Stimulated activated CD4-positive, alpha-beta T cell treated with anti-CD3 and anti-CD28 coated beads, Interleukin-1b, Interleukin-23, amount 100 ng/mL, for 24 hours (primary cell): Measurements from ENCODE around the gene UQCC5.

Source experiments
- DNase-seq, 4 experiments: peaks; one replicate each; pipeline ENCODE4 v3.0.0-alpha.2; 2020; ENCODE audit warnings: low read depth in 4 of 4, low spot score in 1 of 4

Gene UQCC5, protein sequence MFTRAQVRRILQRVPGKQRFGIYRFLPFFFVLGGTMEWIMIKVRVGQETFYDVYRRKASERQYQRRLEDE

DNA sequence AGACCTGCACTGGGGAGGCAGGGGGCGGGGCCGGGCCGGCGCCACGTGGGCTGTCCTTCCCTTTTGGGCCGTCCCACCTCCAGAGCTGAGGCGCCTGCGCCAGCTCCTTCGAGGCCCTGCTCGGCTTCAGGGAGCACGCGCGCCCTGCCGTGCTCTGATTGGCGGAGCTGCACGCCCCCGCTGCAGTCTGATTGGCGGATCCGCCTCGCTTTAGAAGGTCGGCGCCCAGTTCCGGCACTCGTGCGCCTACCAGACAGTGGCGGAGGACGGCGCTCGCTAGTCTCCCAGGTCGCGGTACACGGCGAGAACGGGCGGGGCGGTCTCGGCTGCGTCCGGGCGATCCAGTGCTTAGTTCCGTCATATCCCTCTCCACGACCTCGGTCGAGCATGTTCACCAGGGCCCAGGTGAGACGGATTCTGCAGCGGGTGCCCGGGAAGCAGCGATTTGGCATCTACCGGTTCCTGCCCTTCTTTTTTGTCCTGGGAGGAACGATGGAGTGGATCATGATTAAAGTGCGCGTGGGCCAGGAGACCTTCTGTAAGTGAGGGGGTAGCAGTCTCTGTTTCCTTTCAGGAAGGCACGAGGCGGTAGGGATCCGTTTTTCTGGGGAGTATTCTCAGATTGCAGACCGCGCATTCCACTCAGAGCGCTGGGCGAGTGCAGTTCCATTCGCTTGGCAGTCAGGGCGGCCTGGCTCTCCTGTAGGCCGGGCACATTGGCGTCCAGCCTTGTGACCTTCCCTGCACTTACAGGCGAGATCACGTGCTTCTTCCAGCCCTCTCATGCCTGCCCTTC lies at the start of gene UQCC5:
Gene UQCC5 (plus strand): TSS at position 237 of the 796 bp plus-strand sequence. CDS start 151 bp downstream, at position 388.
- DNase-seq = peak; percentile 87 to 97 (median 93)

DNA sequence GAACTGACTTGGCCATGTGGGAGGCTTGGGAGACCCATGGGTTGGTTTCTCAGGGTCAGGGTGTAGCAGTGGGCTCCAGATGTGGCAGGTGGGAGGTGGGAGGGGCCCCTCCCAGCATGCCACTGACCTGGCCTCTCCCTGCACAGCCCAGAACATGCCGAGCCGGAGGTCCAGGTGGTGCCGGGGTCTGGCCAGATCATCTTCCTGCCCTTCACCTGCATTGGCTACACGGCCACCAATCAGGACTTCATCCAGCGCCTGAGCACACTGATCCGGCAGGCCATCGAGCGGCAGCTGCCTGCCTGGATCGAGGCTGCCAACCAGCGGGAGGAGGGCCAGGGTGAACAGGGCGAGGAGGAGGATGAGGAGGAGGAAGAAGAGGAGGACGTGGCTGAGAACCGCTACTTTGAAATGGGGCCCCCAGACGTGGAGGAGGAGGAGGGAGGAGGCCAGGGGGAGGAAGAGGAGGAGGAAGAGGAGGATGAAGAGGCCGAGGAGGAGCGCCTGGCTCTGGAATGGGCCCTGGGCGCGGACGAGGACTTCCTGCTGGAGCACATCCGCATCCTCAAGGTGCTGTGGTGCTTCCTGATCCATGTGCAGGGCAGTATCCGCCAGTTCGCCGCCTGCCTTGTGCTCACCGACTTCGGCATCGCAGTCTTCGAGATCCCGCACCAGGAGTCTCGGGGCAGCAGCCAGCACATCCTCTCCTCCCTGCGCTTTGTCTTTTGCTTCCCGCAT lies 49.2 kb upstream of the UQCC5 start:
- DNase-seq = no peak

DNA sequence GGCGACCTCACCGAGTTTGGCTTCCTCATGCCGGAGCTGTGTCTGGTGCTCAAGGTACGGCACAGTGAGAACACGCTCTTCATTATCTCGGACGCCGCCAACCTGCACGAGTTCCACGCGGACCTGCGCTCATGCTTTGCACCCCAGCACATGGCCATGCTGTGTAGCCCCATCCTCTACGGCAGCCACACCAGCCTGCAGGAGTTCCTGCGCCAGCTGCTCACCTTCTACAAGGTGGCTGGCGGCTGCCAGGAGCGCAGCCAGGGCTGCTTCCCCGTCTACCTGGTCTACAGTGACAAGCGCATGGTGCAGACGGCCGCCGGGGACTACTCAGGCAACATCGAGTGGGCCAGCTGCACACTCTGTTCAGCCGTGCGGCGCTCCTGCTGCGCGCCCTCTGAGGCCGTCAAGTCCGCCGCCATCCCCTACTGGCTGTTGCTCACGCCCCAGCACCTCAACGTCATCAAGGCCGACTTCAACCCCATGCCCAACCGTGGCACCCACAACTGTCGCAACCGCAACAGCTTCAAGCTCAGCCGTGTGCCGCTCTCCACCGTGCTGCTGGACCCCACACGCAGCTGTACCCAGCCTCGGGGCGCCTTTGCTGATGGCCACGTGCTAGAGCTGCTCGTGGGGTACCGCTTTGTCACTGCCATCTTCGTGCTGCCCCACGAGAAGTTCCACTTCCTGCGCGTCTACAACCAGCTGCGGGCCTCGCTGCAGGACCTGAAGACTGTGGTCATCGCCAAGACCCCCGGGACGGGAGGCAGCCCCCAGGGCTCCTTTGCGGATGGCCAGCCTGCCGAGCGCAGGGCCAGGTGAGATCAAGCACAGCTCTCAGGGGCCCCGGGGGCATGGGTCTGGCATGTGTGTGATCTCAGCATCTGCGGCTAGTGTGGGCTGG lies 48.4 kb upstream of the UQCC5 start:
- DNase-seq = no peak

DNA sequence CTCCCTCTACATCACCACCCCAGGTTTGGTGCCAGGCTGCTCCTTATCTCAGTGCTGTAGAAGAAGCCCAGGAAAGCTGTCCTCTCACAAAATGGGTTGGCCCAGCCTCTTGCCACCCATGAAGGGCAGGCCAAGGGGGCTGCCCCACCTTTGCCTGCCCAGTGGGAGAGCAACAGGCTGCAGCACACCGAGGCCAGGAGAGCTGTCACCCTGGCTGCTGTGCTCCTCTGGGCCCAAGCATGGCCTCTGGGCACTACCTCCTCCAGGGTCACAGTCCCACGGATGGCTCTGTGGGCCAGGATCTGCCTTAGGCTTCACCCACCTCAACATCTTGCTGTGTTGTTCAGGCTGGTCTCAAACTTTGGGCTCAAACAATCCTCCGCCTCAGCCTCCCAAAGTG lies 47.7 kb upstream of the UQCC5 start:
- no peak for DNase-seq

DNA sequence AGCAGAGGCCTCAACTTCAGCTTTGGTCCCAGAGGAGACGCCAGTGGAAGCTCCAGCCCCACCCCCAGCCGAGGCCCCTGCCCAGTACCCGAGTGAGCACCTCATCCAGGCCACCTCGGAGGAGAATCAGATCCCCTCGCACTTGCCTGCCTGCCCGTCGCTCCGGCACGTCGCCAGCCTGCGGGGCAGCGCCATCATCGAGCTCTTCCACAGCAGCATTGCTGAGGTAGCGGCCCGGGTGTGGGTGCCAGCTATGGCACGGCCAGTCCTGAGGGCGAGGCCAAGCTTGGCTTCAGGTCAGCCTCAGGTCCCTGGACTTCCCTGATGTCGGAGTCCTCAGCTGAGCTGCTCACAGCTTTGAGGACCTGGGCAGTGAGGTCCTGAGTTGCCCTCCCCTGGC lies 47.0 kb upstream of the UQCC5 start:
- DNase-seq = no peak

DNA sequence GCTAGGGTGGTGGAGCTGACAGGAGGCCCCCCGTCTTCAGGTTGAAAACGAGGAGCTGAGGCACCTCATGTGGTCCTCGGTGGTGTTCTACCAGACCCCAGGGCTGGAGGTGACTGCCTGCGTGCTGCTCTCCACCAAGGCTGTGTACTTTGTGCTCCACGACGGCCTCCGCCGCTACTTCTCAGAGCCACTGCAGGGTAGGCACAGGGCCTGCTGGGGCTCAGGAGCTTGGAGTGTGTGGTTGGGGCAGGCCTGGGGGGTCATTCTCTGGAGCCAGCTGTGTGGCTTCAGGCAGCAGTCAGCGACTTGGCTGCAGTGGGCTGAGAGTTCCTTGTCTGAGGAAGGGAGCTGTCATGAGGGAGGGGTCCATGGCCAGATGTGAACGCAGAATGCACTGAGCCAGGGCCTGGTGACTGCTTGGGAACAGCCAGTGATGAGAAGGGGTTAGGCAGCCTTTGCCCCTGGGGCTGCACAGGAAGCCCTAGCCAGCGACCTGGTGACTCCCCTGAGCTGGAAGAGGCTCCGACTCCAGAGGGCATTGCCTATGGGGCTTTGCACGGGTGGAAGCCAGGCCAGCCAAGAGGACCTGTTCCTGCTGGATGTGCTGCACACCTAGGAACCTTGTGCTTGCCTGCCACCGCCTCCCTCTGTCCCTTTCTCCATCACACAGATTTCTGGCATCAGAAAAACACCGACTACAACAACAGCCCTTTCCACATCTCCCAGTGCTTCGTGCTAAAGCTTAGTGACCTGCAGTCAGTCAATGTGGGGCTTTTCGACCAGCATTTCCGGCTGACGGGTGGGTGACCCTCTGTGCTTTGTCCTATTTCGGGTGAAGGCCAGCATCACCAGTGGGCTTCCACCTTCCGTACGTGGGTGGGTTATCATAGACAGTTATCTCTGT lies 46.1 kb upstream of the UQCC5 start:
- DNase-seq = no peak

DNA sequence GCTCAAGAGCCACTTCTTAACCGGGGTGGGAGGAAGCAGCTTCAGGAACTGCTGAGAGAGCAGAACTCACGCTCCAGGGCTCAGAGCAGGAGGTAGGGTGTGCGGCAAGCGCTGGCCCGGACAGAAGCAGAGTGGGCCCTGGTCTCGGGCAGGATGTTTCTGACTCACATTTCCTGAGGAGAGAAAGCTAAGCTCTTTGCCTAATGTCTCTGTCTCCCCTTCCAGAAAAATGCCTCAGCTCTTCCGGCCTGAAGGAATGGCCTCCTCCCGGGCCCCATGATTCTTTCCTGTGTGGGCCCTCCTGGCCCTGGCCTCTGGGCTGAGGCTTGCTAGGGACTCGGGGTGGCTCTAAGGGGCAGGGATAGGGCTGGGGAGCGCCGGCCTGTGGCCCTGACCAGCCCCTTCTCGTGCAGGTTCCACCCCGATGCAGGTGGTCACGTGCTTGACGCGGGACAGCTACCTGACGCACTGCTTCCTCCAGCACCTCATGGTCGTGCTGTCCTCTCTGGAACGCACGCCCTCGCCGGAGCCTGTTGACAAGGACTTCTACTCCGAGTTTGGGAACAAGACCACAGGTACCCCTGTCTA lies 45.4 kb upstream of the UQCC5 start:
- DNase-seq = no peak

DNA sequence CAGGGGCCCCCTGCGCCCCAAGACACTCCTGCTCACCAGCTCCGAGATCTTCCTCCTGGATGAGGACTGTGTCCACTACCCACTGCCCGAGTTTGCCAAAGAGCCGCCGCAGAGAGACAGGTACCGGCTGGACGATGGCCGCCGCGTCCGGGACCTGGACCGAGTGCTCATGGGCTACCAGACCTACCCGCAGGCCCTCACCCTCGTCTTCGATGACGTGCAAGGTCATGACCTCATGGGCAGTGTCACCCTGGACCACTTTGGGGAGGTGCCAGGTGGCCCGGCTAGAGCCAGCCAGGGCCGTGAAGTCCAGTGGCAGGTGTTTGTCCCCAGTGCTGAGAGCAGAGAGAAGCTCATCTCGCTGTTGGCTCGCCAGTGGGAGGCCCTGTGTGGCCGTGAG lies 44.3 kb upstream of the UQCC5 start:
- DNase-seq = no peak

DNA sequence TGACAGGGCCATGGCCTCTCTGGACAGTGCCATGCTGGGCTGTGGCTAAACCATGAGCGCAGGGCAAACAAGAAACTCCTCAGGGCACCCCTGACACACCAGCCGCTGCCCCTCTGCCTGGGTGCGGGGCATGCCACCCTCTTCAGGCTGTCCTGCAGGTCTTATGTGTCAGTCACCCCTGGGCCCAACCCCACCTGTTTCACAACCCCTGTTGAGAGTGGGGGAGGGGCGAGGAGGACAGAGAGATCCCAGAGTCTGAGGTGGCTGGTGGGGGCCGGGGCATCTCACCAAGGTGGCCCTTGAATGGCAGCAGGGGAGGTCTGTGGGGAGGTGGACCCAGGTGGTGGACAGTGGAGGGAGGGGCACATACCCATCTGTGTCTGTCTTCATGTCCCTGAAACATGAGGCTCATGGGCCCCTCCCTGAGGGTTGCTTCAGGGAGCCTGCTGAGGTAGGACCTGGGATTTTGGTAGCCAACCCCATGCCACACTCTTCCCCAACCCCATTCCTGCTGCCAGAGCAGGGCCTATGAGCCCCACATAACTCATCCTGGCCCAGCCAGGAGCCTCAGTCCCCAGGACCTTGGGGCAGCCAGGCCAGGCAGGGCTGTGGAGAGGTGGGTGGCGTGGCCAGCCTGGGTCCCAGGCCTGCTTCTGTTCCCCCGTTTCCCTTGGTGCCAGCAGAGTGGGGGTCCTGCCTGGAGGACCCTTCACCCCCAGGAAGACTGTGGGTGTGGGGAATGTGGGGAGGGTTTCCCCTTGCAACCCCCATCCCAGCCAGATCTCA lies 43.0 kb upstream of the UQCC5 start:
- no peak for DNase-seq

DNA sequence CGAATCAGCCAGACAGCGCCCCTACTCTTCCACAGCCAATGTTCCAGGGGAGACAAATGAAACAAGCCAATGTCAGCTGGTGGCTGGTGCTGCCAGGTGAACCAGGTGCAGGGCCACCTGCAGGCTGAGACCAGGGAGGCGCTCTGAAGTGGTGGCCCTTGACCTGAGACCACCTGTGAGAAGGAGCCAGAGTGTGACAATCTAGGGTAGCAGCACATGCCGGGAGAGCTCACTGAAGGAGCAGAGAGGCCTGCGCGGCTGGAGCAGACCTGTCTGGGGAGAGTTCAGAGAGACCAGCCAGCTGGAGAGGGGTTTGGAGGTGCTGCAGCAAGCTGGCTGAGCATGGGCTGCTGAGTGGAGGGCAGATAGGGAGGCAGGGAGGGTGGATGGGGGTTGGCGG lies 42.0 kb upstream of the UQCC5 start:
- no peak for DNase-seq

DNA sequence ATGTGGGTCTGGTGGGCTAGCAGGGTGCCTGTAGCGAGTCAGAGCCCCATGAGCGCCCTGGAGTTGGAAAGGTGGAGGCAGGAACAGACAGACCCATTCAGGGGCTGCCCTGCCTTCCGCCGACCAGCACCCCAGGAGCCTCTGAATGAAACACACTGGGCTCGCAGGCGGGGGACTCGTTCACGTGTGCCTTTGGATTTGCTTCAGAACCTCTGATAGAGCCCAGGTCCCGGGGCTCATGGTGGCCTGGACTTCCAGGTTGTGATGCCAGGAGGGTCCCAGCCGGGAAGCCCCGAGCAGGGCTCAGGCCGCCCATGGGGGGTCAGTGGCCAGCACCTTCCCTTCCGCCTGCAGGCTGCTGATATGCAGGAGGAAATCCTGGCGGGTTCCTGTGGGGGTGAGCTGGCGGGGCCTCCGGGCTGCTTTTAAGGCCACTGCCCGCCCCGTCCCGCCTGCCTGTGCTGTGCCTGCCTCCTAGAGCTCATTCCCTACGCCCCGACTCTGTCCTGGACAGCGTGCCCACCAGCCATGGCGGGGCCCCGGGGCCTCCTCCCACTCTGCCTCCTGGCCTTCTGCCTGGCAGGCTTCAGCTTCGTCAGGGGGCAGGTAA lies 41.4 kb upstream of the UQCC5 start, which contains the start of gene STAB1:
Gene STAB1 (plus strand): TSS at position 453 of the 610 bp plus-strand sequence. CDS start 76 bp downstream, at position 529.
- DNase-seq = no peak

DNA sequence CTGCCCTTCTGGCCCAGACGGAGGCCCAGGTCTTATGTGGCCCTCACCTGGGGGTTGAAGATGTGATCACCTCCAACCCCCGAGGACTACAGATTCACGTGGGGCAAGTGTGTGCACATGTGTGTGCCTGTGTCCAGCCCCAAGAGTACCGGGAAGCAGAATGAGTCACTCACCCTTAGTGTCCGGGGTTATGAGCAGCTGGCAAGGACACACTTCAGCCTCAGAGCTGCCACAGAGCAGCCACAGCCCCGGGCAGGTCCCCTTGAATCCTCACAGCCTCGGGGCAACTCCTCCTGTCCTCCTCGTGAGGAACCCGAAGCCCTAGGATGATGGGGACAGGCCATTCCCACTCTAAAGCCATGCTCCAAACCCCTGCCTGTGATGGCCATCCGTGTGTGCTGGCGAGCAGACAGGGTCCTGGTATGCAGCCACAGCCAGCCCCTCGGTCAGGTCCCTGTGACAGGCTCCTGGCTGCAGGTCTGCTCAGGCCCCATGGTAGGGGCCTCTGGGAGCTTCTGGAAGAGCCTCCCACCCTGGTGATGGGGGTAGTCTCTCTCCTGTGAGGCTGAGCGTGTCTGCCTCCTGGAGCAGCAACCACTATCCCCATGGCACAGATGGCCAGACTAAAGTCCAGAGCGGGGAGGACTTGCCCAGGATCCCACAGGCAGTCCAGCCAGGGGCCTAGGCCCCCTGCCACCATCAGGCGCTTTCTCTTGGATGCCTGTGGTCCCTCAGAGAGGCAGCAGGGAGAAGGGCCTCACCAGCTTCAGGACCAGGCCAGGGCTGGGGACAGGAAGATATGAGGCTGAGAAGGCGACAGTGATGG lies 40.4 kb upstream of the UQCC5 start:
- DNase-seq = no peak

DNA sequence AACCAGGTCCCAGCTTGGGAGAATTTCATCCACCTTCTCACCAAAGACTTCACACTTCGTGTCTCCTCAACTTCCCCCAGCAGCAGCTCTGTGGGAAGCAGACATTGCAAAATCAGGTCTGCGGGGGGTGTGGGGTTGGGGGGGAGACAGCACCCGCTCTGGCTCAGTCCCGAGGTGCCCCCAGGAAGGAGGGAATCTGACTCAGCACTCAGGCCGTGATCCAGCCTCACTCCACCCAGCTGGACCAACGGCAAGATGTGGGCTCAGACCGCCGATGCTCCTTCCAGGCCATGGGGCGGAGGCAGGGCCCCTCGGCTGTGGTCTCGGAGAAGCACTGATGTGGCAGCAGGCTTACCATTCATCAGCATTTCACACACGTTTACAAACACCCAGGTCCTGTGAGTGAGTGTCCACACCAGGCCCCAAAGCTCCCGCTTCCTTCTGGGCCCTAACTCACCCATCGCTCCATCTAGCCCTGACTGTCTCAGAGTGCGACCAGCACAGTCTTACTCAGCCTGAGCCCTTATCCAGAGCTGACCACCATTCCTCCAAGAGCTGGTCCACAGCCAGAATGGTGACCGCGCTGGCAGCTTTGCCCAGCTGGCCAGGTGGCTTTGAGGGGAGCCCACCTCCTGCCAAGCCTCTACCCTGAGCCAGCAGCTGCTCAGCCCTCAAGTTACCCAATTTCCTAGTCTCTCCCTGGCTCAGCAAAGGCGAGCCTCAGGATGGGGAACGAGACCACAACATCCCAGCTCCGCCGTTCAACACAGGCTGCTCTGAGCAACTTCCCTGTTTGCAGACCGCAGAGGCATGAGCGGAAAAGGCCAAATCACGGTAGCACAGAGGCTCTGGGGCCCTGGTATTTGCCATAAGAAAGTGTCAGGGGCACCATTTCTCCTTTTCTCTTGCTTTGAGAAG lies 38.0 kb upstream of the UQCC5 start:
- DNase-seq = no peak

DNA sequence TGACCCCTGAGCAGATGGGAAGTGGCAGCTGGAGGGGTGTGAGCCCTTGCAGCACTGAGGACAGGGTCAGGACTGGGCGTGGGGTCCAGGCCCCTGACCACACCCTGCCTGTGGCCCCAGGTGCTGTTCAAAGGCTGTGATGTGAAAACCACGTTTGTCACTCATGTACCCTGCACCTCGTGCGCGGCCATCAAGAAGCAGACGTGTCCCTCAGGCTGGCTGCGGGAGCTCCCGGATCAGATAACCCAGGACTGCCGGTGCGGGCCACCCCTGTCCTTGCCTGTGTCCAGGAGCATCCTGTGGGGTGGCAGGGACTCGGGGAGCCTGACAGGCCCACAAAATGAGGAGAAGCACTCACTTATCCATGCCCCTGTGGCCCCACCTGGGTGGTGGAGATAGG lies 35.4 kb upstream of the UQCC5 start:
- no peak for DNase-seq

DNA sequence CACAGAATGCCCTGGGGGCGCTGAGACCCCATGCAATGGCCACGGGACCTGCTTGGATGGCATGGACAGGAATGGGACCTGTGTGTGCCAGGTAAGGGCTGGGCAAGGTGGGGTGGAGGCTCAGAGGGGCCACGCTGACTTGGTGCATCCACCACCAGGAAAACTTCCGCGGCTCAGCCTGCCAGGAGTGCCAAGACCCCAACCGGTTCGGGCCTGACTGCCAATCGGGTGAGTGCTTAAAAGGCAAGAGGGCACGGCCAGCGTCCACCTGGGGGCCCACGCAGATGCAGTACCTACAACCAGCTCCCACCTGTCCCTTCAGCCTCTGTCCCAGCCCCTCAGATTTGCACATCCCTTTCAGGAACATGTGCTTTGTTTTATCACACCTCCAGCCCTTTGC lies 34.4 kb upstream of the UQCC5 start:
- DNase-seq = no peak

DNA sequence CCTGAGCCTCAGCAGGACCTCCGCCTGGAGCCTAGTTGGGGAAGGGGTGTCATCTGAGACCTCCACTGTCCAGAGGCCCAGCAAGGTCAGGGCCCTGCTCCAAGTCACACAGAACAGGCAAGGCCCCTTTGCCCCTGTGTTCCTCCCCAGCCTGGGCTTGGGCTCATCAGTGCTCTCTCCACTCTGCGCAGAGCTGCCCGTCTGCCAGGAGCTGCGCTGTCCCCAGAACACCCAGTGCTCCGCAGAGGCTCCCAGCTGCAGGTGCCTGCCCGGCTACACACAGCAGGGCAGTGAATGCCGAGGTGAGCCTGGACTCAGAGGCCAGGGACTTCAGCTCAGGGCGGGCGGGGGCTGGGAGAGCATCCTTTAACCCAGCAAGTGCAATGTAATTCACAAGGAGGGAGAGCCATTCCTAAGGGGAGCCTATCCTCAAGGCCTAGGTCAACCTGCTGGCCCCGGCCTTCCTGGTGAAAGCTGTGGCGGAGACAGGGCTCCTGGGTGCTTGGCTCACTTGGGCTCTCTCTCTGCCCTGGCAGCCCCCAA lies 33.5 kb upstream of the UQCC5 start:
- no peak for DNase-seq
